ENCODE data around the gene ADAMTS17. TPM values are rescaled to one million over a fixed set of nuclear protein-coding genes. Genes with fewer than 3 reads are reported as not detected.

The ADAMTS17 gene
- total and polyA plus RNA-seq, 2 experiments from 2014 or later: 0.69 to 3.3 TPM

- H3K27me3 ChIP-seq: no peaks in the 10 kb centered on the region
- no peak overlapping the region for H3K27ac ChIP-seq
- no peak for TF ChIP-seq CTCF (IDR thresholded peaks at IDR 0.05; ENCODE audit: low read depth, low read length)
These were observed 354.7 kb downstream of the ADAMTS17 start for GRCh38 chr15:99987119-99987506.

GRCh38 chr15:99986297-99987118 lies 355.3 kb downstream of the ADAMTS17 start:
- no peaks in the 10 kb centered on the region for H3K27me3 ChIP-seq
- H3K9me3 ChIP-seq (ENCODE audit: low read depth): no peaks in the 10 kb centered on the region
- peaks cover 4% of the 10 kb centered on the region for H3K4me1 ChIP-seq (ENCODE audit: low read depth)
- no peak overlapping the region for H3K4me3 ChIP-seq
- H3K27ac ChIP-seq: no peak overlapping the region
- TF ChIP-seq CTCF (IDR thresholded peaks at IDR 0.05; ENCODE audit: low read depth, low read length): no peak
- peak in 1 of 2 donors; percentile 55 for DNase-seq (ENCODE audit: low read depth in 1 of 2, low spot score in 1 of 2)
- H3K36me3 ChIP-seq: no peaks in the 10 kb centered on the region

More at GRCh38 chr15:99987119-99987506, 354.7 kb downstream of the ADAMTS17 start:
- Histone ChIP-seq H3K4me1 (ENCODE audit: low read depth) (peaks cover 4% of the 10 kb centered on the region), H3K9me3 (ENCODE audit: low read depth) (no peaks in the 10 kb centered on the region), H3K36me3 (no peaks in the 10 kb centered on the region), H3K4me3 (no peak overlapping the region)
- DNase-seq (ENCODE audit: low read depth in 1 of 2, low spot score in 1 of 2): no peak

GRCh38 chr15:99985878-99986277 lies 355.9 kb downstream of the ADAMTS17 start:
- no peaks in the 10 kb centered on the region for H3K27me3 ChIP-seq
- H3K36me3 ChIP-seq: no peaks in the 10 kb centered on the region
- H3K4me1 ChIP-seq (ENCODE audit: low read depth): peaks cover 7% of the 10 kb centered on the region
- H3K27ac ChIP-seq: no peak overlapping the region
- TF ChIP-seq CTCF (IDR thresholded peaks at IDR 0.05; ENCODE audit: low read depth, low read length): no peak
- no peaks in the 10 kb centered on the region for H3K9me3 ChIP-seq (ENCODE audit: low read depth)
- no peak overlapping the region for H3K4me3 ChIP-seq
- DNase-seq (ENCODE audit: low read depth in 1 of 2, low spot score in 1 of 2): no peak

- no peak for DNase-seq (ENCODE audit: low read depth in 1 of 2, low spot score in 1 of 2)
- no peak for TF ChIP-seq CTCF (IDR thresholded peaks at IDR 0.05; ENCODE audit: low read depth, low read length)
- H3K36me3 ChIP-seq: no peaks in the 10 kb centered on the region
- H3K4me1 ChIP-seq (ENCODE audit: low read depth): peaks cover 11% of the 10 kb centered on the region
- H3K4me3 ChIP-seq: no peak overlapping the region
- H3K9me3 ChIP-seq (ENCODE audit: low read depth): no peaks in the 10 kb centered on the region
- no peaks in the 10 kb centered on the region for H3K27me3 ChIP-seq
- no peak overlapping the region for H3K27ac ChIP-seq
These were observed 357.1 kb downstream of the ADAMTS17 start for GRCh38 chr15:99984491-99985243.

- H3K9me3 ChIP-seq (ENCODE audit: low read depth): no peaks in the 10 kb centered on the region
- H3K36me3 ChIP-seq: no peaks in the 10 kb centered on the region
- TF ChIP-seq CTCF (IDR thresholded peaks at IDR 0.05; ENCODE audit: low read depth, low read length): no peak
- no peak overlapping the region for H3K27ac ChIP-seq
- no peak overlapping the region for H3K4me3 ChIP-seq
- DNase-seq (ENCODE audit: low read depth in 1 of 2, low spot score in 1 of 2): peak in 1 of 2 donors; percentile 38
- no peaks in the 10 kb centered on the region for H3K27me3 ChIP-seq
- peaks cover 11% of the 10 kb centered on the region for H3K4me1 ChIP-seq (ENCODE audit: low read depth)
These were observed 357.9 kb downstream of the ADAMTS17 start for GRCh38 chr15:99983886-99984286.
